Spleen (tissue), 7 donors: ENCODE results near the gene TMEM9B.

Experiments
- CTCF ChIP-seq, 11 experiments: fragments of 200-600 bp in 7 of 11; fragments of 450-650 bp in 4 of 11; sonication (generic) in 4 of 11; IDR thresholded peaks in 8 of 11; conservative IDR thresholded peaks in 3 of 11; 1 replicate in 7 of 11; 2 replicates in 4 of 11; pipeline versions ENCODE4 v1.4.0 to v1.8.0; 2016 to 2021; ENCODE audit warnings: antibody characterized with exemption in 11 of 11, inconsistent platforms in 4 of 11, mild to moderate bottlenecking in 1 of 11
- POLR2A ChIP-seq, 3 donors: fragments of 450-650 bp; IDR thresholded peaks; one replicate each; pipeline ENCODE4 v1.5.1; 2017; ENCODE audit warnings: antibody characterized with exemption in 3 of 3, mild to moderate bottlenecking in 1 of 3
- POLR2AphosphoS5 ChIP-seq, 3 donors: sonication (generic); formaldehyde crosslinking; IDR thresholded peaks; one replicate each; pipeline ENCODE4 v1.5.1; 2017; ENCODE audit warnings: antibody characterized with exemption in 3 of 3
- donor health status: DM: no; HTN: no; CAD: no; lungs with moderate emphysema.
- donor health status: DM: no; HTN: no; CAD: no.
- donor health status: DM: no; HTN: no; CAD: no.

GRCh38 chr11:8973121-8973520, 8.9 kb upstream of the TMEM9B start:
- TF ChIP-seq CTCF (IDR thresholded peaks at IDR 0.05 in 8 of 11, conservative IDR thresholded peaks at IDR 0.05 in 3 of 11): no peak
- no peak for TF ChIP-seq POLR2A (IDR thresholded peaks at IDR 0.05)
- TF ChIP-seq POLR2AphosphoS5 (IDR thresholded peaks at IDR 0.05): no peak
